Parathyroid adenoma (tissue), 2 donors: ENCODE data around the gene CAPS.

ENCODE experiments used
- H2AFZ ChIP-seq: fragments of 300-600 bp; sonication (generic); one replicate; pipeline ENCODE4 v1.7.0; 2017; ENCODE audit warnings: antibody characterized with exemption, mild to moderate bottlenecking
- H3K27ac ChIP-seq: fragments of 300-600 bp; sonication (generic); one replicate; pipeline ENCODE4 v1.7.0; 2017
- H3K27me3 ChIP-seq: fragments of 300-600 bp; sonication (generic); one replicate; pipeline ENCODE4 v1.7.0; 2017; ENCODE audit warnings: low read length; ENCODE audit not compliant: control insufficient read depth, insufficient read depth
- H3K36me3 ChIP-seq: fragments of 300-600 bp; sonication (generic); one replicate; pipeline ENCODE4 v1.7.0; 2017; ENCODE audit warnings: low read length; ENCODE audit not compliant: control insufficient read depth, insufficient read depth
- H3K4me1 ChIP-seq: fragments of 300-600 bp; sonication (generic); one replicate; pipeline ENCODE4 v1.7.0; 2017; ENCODE audit warnings: control low read depth
- H3K4me2 ChIP-seq: fragments of 300-600 bp; sonication (generic); one replicate; pipeline ENCODE4 v1.7.0; 2017; ENCODE audit warnings: low read length
- H3K4me3 ChIP-seq: fragments of 300-600 bp; sonication (generic); one replicate; pipeline ENCODE4 v1.7.0; 2017; ENCODE audit warnings: low read depth, low read length
- H3K79me2 ChIP-seq: fragments of 300-600 bp; sonication (generic); one replicate; pipeline ENCODE4 v1.7.0; 2017; ENCODE audit warnings: control low read depth
- H3K9ac ChIP-seq: fragments of 300-600 bp; sonication (generic); one replicate; pipeline ENCODE4 v1.7.0; 2017; ENCODE audit warnings: mild to moderate bottlenecking
- H3K9me3 ChIP-seq: fragments of 300-600 bp; sonication (generic); one replicate; pipeline ENCODE4 v1.7.0; 2017; ENCODE audit warnings: low read length; ENCODE audit not compliant: control insufficient read depth
- TF ChIP-seq, protein P1 (sequence below): fragments of 300-600 bp; sonication (generic); IDR thresholded peaks from one replicate; pipeline ENCODE4 v1.7.0; 2017; ENCODE audit warnings: antibody characterized with exemption, mild to moderate bottlenecking
- donor health status: primary hyperparathyroidism.

CAPS gene

GRCh38 chr19:5904352-5905113 lies 9.5 kb upstream of the CAPS start, which contains the start of gene VMAC:
VMAC (plus strand) TSS chr19:5904872; CDS start chr19:5904891, 19 bp downstream.
- peak within 1 kb of the TSS; percentile 82 for H3K4me2 ChIP-seq
- no peaks in the 10 kb centered on the region for H3K27me3 ChIP-seq
- H3K9me3 ChIP-seq = no peaks in the 10 kb centered on the region
- H3K79me2 ChIP-seq = peaks cover 12% of the 10 kb centered on the region
- H3K9ac ChIP-seq = peak within 1 kb of the TSS; percentile 68
- no peaks in the 10 kb centered on the region for H3K36me3 ChIP-seq
- TF ChIP-seq, protein P1, sequence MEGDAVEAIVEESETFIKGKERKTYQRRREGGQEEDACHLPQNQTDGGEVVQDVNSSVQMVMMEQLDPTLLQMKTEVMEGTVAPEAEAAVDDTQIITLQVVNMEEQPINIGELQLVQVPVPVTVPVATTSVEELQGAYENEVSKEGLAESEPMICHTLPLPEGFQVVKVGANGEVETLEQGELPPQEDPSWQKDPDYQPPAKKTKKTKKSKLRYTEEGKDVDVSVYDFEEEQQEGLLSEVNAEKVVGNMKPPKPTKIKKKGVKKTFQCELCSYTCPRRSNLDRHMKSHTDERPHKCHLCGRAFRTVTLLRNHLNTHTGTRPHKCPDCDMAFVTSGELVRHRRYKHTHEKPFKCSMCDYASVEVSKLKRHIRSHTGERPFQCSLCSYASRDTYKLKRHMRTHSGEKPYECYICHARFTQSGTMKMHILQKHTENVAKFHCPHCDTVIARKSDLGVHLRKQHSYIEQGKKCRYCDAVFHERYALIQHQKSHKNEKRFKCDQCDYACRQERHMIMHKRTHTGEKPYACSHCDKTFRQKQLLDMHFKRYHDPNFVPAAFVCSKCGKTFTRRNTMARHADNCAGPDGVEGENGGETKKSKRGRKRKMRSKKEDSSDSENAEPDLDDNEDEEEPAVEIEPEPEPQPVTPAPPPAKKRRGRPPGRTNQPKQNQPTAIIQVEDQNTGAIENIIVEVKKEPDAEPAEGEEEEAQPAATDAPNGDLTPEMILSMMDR = no peak
- H3K27ac ChIP-seq = peak within 1 kb of the TSS; percentile 82
- H2AFZ ChIP-seq = peak within 1 kb of the TSS; percentile 89
- H3K4me1 ChIP-seq = peaks cover 3% of the 10 kb centered on the region
- H3K4me3 ChIP-seq = peak within 1 kb of the TSS; percentile 95

- Histone ChIP-seq H3K9me3 (no peaks in the 10 kb centered on the region), H2AFZ (peak overlapping the region; percentile 89)
Observed at GRCh38 chr19:5905114-5905778, 8.8 kb upstream of the CAPS start.

DNA sequence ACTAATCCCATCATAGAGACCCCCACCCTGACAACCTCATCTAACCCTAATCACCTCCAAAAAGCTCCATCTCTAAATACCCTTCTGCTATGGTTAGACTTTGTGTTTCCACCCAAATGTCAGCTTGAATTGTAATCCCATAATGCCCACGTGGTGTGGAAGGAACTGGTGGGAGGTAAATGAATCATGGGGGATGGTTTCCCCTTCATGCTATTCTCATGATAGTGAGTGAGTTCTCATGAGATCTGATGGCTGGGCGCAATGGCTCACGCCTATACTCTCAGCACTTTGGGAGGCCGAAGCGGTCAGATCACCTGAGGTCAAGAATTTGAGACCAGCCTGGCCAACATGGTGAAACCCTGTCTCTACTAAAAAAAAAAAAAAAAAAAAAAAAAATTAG lies 6.8 kb upstream of the CAPS start:
- Histone ChIP-seq H3K27ac (no peak overlapping the region), H3K9me3 (no peaks in the 10 kb centered on the region), H3K4me2 (no peak overlapping the region), H3K4me3 (no peak overlapping the region), H3K27me3 (no peaks in the 10 kb centered on the region), H3K79me2 (peaks cover 12% of the 10 kb centered on the region), H3K36me3 (no peaks in the 10 kb centered on the region), H3K9ac (no peak overlapping the region), H3K4me1 (peaks cover 3% of the 10 kb centered on the region), H2AFZ (no peak overlapping the region)
- TF ChIP-seq, protein P1 = no peak

More at GRCh38 chr19:5905114-5905778, 8.8 kb upstream of the CAPS start:
- Histone ChIP-seq H3K9ac (no peak overlapping the region), H3K4me3 (peak overlapping the region; percentile 95), H3K4me1 (peaks cover 3% of the 10 kb centered on the region), H3K79me2 (peaks cover 12% of the 10 kb centered on the region), H3K4me2 (peak overlapping the region; percentile 82), H3K27me3 (no peaks in the 10 kb centered on the region), H3K27ac (peak overlapping the region; percentile 3), H3K36me3 (no peaks in the 10 kb centered on the region)
- TF ChIP-seq, protein P1 = no peak

GRCh38 chr19:5908773-5909442 lies 5.1 kb upstream of the CAPS start:
- no peak overlapping the region for H3K4me3 ChIP-seq
- H3K27me3 ChIP-seq = no peaks in the 10 kb centered on the region
- H3K36me3 ChIP-seq = no peaks in the 10 kb centered on the region
- H3K79me2 ChIP-seq = peaks cover 9% of the 10 kb centered on the region
- no peak overlapping the region for H3K4me2 ChIP-seq
- no peak overlapping the region for H3K27ac ChIP-seq
- TF ChIP-seq, protein P1 = no peak
- no peaks in the 10 kb centered on the region for H3K9me3 ChIP-seq
- no peak overlapping the region for H2AFZ ChIP-seq
- H3K4me1 ChIP-seq = peaks cover 3% of the 10 kb centered on the region
- no peak overlapping the region for H3K9ac ChIP-seq
